ENCODE data around the gene SLC25A34. TPM values are rescaled to one million over a fixed set of nuclear protein-coding genes. Genes with fewer than 3 reads are reported as not detected.

Gene SLC25A34
- total and polyA plus RNA-seq, 10 of the 15 experiments (the other 5 are each of a cell fraction or from before 2014, with no cell fraction given) = 0.02 to 1.6 (median 0.39) TPM

DNA sequence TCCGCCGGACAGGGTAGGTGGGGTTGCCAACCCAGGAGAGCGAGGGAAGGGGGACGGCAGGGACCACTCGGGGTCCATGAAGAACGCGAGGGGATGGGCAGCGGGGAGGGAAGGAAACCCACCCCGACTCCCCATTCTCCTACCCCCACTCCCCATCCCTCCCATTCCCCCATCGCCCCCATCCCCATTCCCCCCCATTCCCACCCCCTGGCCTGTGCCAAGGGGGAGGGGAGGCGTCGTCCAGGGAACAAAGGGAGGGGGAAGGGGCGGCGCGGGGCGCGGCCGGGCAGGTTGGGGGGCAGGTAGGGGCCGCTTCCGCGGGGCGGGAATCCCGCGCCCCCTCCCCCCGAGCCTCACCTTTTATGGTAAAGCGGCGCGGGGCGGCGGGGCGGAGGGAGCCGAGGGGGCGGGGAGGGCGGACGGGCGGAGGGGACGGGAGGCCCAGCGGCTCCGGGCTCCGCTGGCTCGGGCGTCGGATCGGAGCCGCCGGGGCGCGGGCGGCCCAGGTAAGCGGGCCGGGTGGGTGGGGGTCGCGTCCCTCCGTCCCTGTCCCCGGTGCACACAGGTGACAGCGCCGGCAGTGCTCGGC lies 22.4 kb downstream of the SLC25A34 start, which contains the start of gene FBLIM1 (continued):
- TF ChIP-seq, protein P1, sequence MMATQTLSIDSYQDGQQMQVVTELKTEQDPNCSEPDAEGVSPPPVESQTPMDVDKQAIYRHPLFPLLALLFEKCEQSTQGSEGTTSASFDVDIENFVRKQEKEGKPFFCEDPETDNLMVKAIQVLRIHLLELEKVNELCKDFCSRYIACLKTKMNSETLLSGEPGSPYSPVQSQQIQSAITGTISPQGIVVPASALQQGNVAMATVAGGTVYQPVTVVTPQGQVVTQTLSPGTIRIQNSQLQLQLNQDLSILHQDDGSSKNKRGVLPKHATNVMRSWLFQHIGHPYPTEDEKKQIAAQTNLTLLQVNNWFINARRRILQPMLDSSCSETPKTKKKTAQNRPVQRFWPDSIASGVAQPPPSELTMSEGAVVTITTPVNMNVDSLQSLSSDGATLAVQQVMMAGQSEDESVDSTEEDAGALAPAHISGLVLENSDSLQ (IDR thresholded peaks at IDR 0.05) = no peak
- TF ChIP-seq, protein P2, sequence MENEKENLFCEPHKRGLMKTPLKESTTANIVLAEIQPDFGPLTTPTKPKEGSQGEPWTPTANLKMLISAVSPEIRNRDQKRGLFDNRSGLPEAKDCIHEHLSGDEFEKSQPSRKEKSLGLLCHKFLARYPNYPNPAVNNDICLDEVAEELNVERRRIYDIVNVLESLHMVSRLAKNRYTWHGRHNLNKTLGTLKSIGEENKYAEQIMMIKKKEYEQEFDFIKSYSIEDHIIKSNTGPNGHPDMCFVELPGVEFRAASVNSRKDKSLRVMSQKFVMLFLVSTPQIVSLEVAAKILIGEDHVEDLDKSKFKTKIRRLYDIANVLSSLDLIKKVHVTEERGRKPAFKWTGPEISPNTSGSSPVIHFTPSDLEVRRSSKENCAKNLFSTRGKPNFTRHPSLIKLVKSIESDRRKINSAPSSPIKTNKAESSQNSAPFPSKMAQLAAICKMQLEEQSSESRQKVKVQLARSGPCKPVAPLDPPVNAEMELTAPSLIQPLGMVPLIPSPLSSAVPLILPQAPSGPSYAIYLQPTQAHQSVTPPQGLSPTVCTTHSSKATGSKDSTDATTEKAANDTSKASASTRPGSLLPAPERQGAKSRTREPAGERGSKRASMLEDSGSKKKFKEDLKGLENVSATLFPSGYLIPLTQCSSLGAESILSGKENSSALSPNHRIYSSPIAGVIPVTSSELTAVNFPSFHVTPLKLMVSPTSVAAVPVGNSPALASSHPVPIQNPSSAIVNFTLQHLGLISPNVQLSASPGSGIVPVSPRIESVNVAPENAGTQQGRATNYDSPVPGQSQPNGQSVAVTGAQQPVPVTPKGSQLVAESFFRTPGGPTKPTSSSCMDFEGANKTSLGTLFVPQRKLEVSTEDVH (IDR thresholded peaks at IDR 0.05; ENCODE audit: low read depth, partially characterized antibody) = no peak
- TF ChIP-seq ZNF622 (IDR thresholded peaks at IDR 0.05) (no peak), ESRRA (IDR thresholded peaks at IDR 0.05; ENCODE audit: low read length) (no peak)

DNA sequence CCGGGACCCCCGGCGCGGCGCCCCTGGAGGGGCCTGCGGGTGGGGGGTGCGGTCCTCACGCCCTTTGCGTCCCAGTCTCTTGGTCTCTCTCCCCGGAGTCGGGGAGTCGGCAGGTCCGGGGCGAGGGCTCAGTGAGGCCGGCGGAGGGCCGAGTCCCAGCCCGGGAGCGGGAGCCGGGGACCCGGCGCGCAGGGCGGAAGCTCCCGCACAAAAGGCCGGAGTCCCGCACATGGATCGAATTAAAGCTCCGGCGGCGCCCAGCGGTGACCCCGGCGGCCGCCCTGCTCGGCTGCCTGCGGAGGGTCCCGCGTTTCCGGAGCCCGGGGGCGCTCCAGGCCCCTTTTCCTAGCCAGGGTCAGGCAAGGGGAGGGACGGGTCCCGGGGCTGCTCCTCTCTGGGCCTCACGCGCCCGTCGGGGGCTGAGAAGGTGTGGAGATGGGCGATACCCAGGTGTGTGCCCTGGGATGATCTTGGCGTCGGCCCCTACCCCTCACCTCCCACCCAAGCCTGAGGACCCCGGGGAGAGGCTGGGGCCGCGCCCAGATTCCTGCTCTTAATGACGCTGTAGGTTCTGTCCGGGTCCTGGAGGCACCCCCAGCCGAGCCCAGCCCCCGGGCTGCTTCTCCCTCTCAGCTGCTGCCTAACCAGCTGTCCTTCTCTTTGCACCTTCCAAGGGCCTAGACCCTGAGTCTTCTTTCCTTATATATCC lies 23.0 kb downstream of the SLC25A34 start:
- no peak overlapping the region for H3K4me2 ChIP-seq (ENCODE audit: control insufficient read depth, insufficient read depth)
- CTCF ChIA-PET = no interaction called here
- H3K36me3 ChIP-seq (ENCODE audit: control insufficient read depth in 2 of 2, insufficient read depth in 2 of 2, low read length in 1 of 2) = no peaks in the 10 kb centered on the region
- SMC1A ChIA-PET (ENCODE audit: uncharacterized antibody, unreplicated experiment) = no interaction called here
- no TSS peak for BruUV-seq (replicated peaks)
- in situ Hi-C loops (cut with MboI) (no loop called here), intact Hi-C loops (cut with micrococcal nuclease; ENCODE audit: unreplicated experiment) (no loop called here)
- H3K27ac ChIP-seq (ENCODE audit: control insufficient read depth, insufficient read depth) = no peak overlapping the region
- DNase-seq (ENCODE audit: low read depth, low spot score) = no peak
- no peak overlapping the region for H3K4me3 ChIP-seq
- RAD21 ChIA-PET (ENCODE audit: unreplicated experiment) = no interaction called here
- no peak overlapping the region for H3K9ac ChIP-seq (ENCODE audit: control insufficient read depth, insufficient read depth, low read length)
- H3K9me3 ChIP-seq (replicated peaks; ENCODE audit: control insufficient read depth, insufficient read depth, low read length) = no peaks in the 10 kb centered on the region
- H3K79me2 ChIP-seq (ENCODE audit: control insufficient read depth, insufficient read depth, low read length) = no peaks in the 10 kb centered on the region
- TF ChIP-seq LARP7 (IDR thresholded peaks at IDR 0.05) (no peak), RAD21 (IDR thresholded peaks at IDR 0.05; ENCODE audit: insufficient read depth, low read depth, low read length) (no peak), SUZ12 (IDR thresholded peaks at IDR 0.05; ENCODE audit: unreplicated experiment) (peak; percentile 41), CREM (IDR thresholded peaks at IDR 0.05; ENCODE audit: low read depth) (no peak), CREB1 (IDR thresholded peaks at IDR 0.05; ENCODE audit: low read depth) (no peak)
- TF ChIP-seq, protein P3, sequence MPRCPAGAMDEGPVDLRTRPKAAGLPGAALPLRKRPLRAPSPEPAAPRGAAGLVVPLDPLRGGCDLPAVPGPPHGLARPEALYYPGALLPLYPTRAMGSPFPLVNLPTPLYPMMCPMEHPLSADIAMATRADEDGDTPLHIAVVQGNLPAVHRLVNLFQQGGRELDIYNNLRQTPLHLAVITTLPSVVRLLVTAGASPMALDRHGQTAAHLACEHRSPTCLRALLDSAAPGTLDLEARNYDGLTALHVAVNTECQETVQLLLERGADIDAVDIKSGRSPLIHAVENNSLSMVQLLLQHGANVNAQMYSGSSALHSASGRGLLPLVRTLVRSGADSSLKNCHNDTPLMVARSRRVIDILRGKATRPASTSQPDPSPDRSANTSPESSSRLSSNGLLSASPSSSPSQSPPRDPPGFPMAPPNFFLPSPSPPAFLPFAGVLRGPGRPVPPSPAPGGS (IDR thresholded peaks at IDR 0.05; ENCODE audit: borderline replicate concordance, insufficient read depth, low read depth, low read length, poor library complexity, severe bottlenecking) = no peak
- WGBS (ENCODE audit: insufficient coverage, insufficient replicate concordance, low lambda C conversion rate, missing lambda C conversion rate) = 13% methylated on average over 51 of the region's 58 CpGs
- H4K20me1 ChIP-seq (ENCODE audit: control insufficient read depth, insufficient read depth) = no peaks in the 10 kb centered on the region
- FAIRE-seq = no peak
- H2AFZ ChIP-seq (ENCODE audit: control insufficient read depth, low read depth, low read length) = no peak overlapping the region
- no peaks in the 10 kb centered on the region for H3K4me1 ChIP-seq (ENCODE audit: control insufficient read depth, insufficient read depth, low read length)
- peaks cover 8 to 22% of the 10 kb centered on the region in 2 experiments; a peak in 3 of 4 replicates for H3K27me3 ChIP-seq (replicated peaks in 1 of 2; ENCODE audit: control insufficient read depth in 2 of 2, insufficient read depth in 2 of 2, low read length in 1 of 2)
- ATAC-seq = peak; percentile 33
- POLR2A ChIA-PET = no interaction called here

All from GM12878 (cell line).